ENCODE data around the gene NANOS2.
"Not testable (repeated sequence)": the region's sequence is repeated elsewhere in the genome, so short reads cannot be mapped to it uniquely, and the experiment has no call there.

Gene NANOS2

DNA sequence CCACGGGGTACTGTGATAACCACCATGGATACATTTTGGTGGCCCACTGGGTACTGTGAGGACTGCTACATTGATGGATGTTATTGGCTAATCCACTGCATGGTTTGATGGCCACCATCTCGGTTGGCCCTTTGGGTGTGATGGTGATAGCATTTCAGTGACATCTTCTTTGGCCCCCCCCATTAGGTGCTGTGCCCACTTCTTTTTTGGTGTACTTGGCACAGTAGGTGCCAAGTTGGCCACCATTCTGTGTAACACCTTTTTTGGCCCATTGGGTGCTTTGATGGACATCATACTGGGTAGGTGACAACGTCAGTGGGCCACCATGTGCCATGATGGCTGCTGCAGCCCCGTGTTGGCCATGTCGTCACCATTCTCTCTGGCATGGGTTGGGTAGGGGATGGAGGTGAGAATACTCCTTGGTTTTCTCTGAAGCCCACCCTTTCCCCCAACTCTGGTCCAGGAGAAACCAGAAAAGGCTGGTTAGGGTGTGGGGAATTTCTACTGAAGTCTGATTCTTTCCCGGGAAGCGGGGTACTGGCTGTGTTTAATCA is 41.3 kb downstream of the NANOS2 start:
- DNase-seq = no peak

DNA sequence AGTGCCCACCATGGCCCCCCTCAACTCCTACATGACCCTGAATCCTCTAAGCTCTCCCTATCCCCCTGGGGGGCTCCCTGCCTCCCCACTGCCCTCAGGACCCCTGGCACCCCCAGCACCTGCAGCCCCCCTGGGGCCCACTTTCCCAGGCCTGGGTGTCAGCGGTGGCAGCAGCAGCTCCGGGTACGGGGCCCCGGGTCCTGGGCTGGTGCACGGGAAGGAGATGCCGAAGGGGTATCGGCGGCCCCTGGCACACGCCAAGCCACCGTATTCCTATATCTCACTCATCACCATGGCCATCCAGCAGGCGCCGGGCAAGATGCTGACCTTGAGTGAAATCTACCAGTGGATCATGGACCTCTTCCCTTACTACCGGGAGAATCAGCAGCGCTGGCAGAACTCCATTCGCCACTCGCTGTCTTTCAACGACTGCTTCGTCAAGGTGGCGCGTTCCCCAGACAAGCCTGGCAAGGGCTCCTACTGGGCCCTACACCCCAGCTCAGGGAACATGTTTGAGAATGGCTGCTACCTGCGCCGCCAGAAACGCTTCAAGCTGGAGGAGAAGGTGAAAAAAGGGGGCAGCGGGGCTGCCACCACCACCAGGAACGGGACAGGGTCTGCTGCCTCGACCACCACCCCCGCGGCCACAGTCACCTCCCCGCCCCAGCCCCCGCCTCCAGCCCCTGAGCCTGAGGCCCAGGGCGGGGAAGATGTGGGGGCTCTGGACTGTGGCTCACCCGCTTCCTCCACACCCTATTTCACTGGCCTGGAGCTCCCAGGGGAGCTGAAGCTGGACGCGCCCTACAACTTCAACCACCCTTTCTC is 42.3 kb downstream of the NANOS2 start:
- no peak for DNase-seq

DNA sequence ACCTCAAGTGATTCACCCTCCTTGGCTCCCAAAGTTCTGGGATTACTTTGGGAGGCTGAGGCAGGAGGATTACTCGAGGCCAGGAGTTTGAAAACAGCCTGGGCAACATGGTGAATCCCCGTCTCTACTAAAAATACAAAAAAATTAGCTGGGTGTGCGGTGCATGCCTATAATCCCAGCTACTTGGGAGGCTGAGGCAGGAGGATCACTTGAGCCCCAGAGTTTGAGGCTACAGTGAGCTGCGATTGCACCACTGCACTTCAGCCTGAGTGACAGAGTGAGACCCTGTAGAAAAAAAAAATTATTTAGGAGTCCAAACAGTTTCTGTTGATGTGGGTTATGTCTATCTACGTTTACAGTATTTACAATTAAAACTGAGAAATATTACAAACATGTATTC is 43.8 kb downstream of the NANOS2 start:
- DNase-seq = no peak

- DNase-seq = not testable (repeated sequence)
Observed at GRCh38 chr19:45867241-45867640, 47.3 kb downstream of the NANOS2 start.

DNA sequence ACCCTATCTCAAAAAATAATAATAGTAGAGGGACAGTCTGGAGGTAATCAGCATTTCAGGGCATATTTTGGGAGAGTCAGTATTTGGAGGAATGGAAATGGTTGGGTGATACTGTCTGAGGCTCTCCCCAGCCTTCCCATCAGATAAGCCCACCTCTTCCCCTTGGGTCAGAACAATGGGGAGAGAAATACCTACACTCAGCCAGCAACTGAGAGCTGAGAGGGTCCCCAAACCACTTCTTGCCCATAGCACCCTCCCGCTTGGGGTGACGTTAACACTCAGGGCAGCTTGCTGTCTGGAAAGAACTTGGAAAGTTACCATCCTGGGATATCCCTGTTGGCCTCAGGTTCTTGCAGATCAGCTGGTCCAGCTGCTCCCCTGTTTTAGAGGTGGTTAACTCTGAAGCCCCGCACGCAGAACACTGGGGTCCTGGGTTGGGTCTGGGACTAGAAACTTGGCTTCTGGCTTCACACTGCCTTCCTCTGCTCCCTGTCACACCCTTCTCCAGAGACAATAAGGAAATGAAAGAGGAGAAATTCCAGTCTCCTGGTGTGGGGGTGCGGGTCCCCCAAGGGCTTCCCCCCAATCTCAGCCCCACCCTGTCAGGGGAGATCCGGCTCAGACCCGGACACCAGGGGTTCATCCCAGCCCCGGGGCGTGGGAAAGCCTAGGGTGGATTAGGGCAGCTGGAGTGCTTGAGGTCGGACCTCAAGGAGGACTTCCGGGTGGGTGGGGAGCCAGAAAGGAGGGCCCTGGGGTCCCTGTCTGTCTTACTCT is 48.0 kb downstream of the NANOS2 start:
- no peak for DNase-seq

- DNase-seq = no peak
Observed at GRCh38 chr19:45865269-45865948, 49.2 kb downstream of the NANOS2 start.

DNA sequence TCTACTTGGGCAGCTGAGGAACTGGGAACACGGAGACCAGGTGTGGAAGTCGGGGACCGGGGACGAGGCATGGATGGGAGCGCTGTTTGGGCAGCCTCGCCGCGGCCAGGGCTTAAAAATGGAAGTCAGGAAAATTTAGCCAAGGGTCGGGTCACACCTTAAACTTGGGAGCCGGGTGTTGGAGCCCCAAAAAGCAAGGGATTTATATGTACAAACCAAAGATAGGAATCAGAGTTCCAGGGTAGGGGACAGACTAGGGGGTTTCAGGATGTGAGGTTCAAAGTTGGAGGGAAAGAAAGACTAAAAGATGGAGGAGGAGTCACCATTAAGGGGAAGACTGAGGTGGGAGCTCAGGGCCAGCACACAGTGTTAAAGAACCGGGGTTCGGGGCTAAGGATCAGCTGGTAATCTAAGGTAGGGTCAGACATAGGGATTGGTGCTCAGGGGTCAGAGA is 49.9 kb downstream of the NANOS2 start:
- DNase-seq = no peak

- DNase-seq = peak; percentile 55
Observed at GRCh38 chr19:45863840-45864628, 50.5 kb downstream of the NANOS2 start, which contains the start of gene FOXA3. TSS of gene FOXA3 (plus strand) at chr19:45864326. CDS start at chr19:45864457, 131 bp downstream.

DNA sequence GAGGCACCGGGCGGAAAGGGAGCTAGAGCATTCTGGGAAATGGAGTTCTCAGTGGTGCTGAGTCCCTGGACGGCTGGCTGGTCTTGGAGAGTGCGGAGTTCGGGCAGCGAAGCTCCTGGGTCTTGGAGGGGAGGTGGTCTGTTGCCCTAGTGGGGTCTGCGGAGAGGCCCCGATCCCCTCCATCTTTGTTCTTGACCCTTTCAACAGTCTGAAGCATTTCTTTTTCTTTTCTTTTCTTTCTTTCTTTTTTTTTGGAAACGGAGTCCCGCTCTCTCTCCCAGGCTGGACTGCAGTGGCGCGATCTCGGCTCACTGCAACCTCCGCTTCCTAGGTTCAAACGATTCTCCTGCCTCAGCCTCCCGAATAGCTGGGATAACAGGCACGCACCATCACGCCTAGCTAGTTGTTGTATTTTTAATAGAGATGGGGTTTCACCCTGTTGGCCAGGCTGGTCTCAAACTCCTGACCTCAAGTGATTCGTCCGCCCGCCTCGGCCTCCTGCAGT is 51.2 kb downstream of the NANOS2 start:
- no peak for DNase-seq
